ENCODE data around the gene DBH. TPM values are rescaled to one million over a fixed set of nuclear protein-coding genes. Genes with fewer than 3 reads are reported as not detected.

DBH gene
- polyA plus RNA-seq, 4 donors = 0.13 to 0.30 TPM; not detected in 2

DNA sequence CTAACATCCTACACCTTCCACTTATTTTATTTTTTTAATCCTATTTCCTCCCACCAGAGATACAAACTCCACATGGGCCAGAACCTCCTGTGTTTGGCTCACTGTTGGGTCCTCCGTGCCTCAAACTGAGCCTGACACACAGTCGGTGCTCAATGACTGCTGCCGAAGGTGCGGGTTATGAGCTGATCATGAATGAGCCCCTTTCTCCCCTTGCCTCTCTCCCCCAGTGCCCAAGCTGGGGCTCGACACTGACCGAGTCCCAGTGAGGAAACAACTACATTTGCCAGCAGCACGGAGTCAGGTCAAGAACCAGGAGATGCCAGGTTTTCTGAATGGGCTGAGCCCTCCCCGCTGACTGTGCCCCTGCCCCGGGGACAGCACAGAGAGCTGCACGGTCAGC lies 57.0 kb downstream of the DBH start:
- H3K9me3 ChIP-seq (ENCODE audit: control insufficient read depth in 2 of 2, insufficient read depth in 1 of 2, low read depth in 1 of 2, low read length in 1 of 2) = no peaks in the 10 kb centered on the region
- H3K36me3 ChIP-seq (ENCODE audit: control insufficient read depth in 3 of 3, insufficient read depth in 2 of 3, low read depth in 1 of 3, low read length in 3 of 3) = peaks cover 0 to 14% (median 0%) of the 10 kb centered on the region in 3 donors
- no peaks in the 10 kb centered on the region for H3K4me1 ChIP-seq (ENCODE audit: control insufficient read depth in 3 of 3, insufficient read depth in 2 of 3, low read depth in 1 of 3, low read length in 2 of 3)
- H3K4me3 ChIP-seq (ENCODE audit: low read depth in 1 of 3, low read length in 3 of 3) = no peak overlapping the region
- no peak for DNase-seq
- no peak for FAIRE-seq
- 88 to 91% (median 89%) methylated on average over 10 of the region's 10 CpGs for WGBS, 3 donors
- H3K27ac ChIP-seq (ENCODE audit: low read depth in 1 of 3, low read length in 2 of 3) = no peak overlapping the region
- no peaks in the 10 kb centered on the region for H3K27me3 ChIP-seq (ENCODE audit: control insufficient read depth in 3 of 3, insufficient read depth in 3 of 3, low read length in 3 of 3)

DNA sequence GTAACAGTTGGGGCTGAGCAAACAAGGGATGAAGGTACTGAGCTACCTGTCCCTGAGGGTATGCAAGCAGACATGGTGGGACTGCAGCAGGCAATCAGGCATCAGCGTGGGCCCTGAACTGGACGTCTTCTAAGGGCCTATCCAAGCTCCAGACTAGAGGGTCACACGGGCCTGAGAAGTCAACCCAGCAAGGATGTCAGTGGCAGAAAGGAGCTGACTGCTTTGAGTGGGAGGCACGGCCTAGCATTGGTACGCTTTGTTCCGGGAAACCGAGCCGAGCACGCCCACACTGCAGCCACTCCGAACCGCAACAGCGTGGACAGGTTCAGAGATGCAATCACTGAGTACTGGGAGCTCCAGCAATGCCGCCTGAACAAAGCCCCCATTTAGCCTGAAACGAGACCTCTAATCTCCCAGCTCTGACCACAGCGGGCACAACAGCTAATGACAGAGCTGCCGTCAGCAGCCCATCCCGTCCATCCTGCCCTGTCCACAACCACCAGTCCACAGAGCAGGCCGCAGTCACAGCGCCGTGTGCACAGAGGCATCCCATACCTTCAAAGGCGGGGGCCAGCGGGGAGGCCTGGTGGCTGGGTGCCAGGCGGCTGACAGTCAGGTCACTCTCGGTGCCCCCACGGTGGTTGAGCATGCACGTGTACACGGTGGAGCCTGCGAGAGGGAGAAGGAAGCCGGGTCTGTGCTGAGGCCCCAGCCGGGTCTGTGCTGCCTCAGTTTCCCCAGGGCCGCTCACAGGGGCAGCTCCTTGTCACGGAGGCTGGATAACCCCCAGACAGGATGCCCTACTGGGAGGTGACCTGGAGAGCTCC lies 57.8 kb downstream of the DBH start:
- Histone ChIP-seq H3K9me3 (ENCODE audit: control insufficient read depth in 2 of 2, insufficient read depth in 1 of 2, low read depth in 1 of 2, low read length in 1 of 2) (no peaks in the 10 kb centered on the region), H3K27me3 (ENCODE audit: control insufficient read depth in 3 of 3, insufficient read depth in 3 of 3, low read length in 3 of 3) (no peaks in the 10 kb centered on the region), H3K36me3 (ENCODE audit: control insufficient read depth in 3 of 3, insufficient read depth in 2 of 3, low read depth in 1 of 3, low read length in 3 of 3) (peaks cover 0 to 14% (median 0%) of the 10 kb centered on the region in 3 donors), H3K4me1 (ENCODE audit: control insufficient read depth in 3 of 3, insufficient read depth in 2 of 3, low read depth in 1 of 3, low read length in 2 of 3) (no peaks in the 10 kb centered on the region), H3K27ac (ENCODE audit: low read depth in 1 of 3, low read length in 2 of 3) (no peak overlapping the region), H3K4me3 (ENCODE audit: low read depth in 1 of 3, low read length in 3 of 3) (no peak overlapping the region)
- FAIRE-seq (no peak), DNase-seq (no peak)
- 86 to 88% (median 87%) methylated on average over 31 to 32 of the region's 32 CpGs for WGBS, 3 donors

DNA sequence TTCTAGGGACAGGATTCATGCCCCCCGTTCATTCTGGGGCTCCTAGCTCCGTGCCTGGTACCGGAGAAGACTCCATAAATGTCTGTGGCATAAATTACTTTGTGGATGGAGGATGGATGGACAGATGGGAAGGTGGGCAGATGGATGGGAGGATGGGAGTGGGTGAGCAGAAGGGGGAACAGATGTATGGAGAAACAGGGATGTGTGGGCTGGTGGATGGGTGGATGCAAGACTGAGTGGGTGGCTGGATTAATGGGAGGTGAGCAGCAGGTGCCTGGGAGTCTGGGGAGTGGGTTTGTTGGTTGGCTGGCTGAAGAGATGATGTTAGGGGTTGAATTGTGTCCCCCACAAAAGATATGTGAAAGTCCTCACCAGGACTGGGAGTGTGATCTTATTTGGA lies 58.5 kb downstream of the DBH start:
- no peak for DNase-seq
- Histone ChIP-seq H3K36me3 (ENCODE audit: control insufficient read depth in 3 of 3, insufficient read depth in 2 of 3, low read depth in 1 of 3, low read length in 3 of 3) (peaks cover 0 to 10% (median 0%) of the 10 kb centered on the region in 3 donors), H3K9me3 (ENCODE audit: control insufficient read depth in 2 of 2, insufficient read depth in 1 of 2, low read depth in 1 of 2, low read length in 1 of 2) (no peaks in the 10 kb centered on the region), H3K4me1 (ENCODE audit: control insufficient read depth in 3 of 3, insufficient read depth in 2 of 3, low read depth in 1 of 3, low read length in 2 of 3) (no peaks in the 10 kb centered on the region), H3K4me3 (ENCODE audit: low read depth in 1 of 3, low read length in 3 of 3) (no peak overlapping the region), H3K27me3 (ENCODE audit: control insufficient read depth in 3 of 3, insufficient read depth in 3 of 3, low read length in 3 of 3) (no peaks in the 10 kb centered on the region), H3K27ac (ENCODE audit: low read depth in 1 of 3, low read length in 2 of 3) (no peak overlapping the region)
- WGBS, 3 donors = 63 to 88% (median 77%) methylated on average over 3 of the region's 3 CpGs
- FAIRE-seq = no peak

DNA sequence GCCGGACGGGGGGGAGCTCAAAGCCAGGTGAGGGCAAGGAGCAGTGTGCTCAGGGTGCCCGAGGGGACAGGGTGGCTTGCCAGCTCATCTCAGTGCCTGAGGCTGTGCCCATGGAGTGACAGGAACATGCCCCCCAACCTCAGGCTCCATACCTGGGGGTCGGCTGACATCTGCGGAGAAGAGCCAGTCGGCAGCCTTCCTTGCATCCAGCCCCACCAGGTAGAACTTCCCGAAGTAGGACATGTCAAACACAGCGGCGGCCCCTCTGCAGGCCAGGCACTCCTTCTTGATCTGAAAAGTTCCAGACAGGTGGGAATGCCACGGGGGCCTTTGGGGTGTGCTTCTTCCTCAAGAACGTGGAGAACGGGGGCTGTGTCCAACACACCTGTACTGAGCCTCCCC lies 59.9 kb downstream of the DBH start:
- Histone ChIP-seq H3K4me1 (ENCODE audit: control insufficient read depth in 3 of 3, insufficient read depth in 2 of 3, low read depth in 1 of 3, low read length in 2 of 3) (no peaks in the 10 kb centered on the region), H3K27me3 (ENCODE audit: control insufficient read depth in 3 of 3, insufficient read depth in 3 of 3, low read length in 3 of 3) (no peaks in the 10 kb centered on the region), H3K27ac (ENCODE audit: low read depth in 1 of 3, low read length in 2 of 3) (no peak overlapping the region), H3K36me3 (ENCODE audit: control insufficient read depth in 3 of 3, insufficient read depth in 2 of 3, low read depth in 1 of 3, low read length in 3 of 3) (peaks cover 0 to 10% (median 0%) of the 10 kb centered on the region in 3 donors), H3K4me3 (ENCODE audit: low read depth in 1 of 3, low read length in 3 of 3) (no peak overlapping the region), H3K9me3 (ENCODE audit: control insufficient read depth in 2 of 2, insufficient read depth in 1 of 2, low read depth in 1 of 2, low read length in 1 of 2) (no peaks in the 10 kb centered on the region)
- no peak for FAIRE-seq
- WGBS, 3 donors = 72 to 87% (median 83%) methylated on average over 12 of the region's 12 CpGs
- DNase-seq = no peak

DNA sequence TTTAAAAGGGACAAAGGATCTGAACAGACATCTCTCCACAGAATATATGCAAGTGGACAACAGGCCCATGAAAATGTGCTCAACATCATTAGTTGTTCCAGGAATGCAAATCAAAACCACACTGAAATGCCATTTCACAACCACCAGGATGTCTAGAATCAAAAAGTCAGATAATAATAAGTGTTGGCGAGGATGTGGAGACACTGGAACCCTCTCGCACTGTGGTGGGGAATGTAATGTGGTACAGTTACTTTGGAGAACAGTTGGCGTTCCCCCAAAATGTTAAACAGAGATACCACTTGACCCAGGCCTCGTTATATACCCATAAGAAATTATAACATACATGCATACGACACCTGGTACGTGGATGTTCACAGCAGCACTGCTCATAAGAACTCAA lies 63.4 kb downstream of the DBH start:
- Histone ChIP-seq H3K4me3 (ENCODE audit: low read depth in 1 of 3, low read length in 3 of 3) (no peak overlapping the region), H3K4me1 (ENCODE audit: control insufficient read depth in 3 of 3, insufficient read depth in 2 of 3, low read depth in 1 of 3, low read length in 2 of 3) (peaks cover 0 to 19% (median 0%) of the 10 kb centered on the region in 3 donors), H3K9me3 (ENCODE audit: control insufficient read depth in 2 of 2, insufficient read depth in 1 of 2, low read depth in 1 of 2, low read length in 1 of 2) (no peaks in the 10 kb centered on the region), H3K27me3 (ENCODE audit: control insufficient read depth in 3 of 3, insufficient read depth in 3 of 3, low read length in 3 of 3) (peaks cover 0 to 15% (median 0%) of the 10 kb centered on the region in 3 donors), H3K27ac (ENCODE audit: low read depth in 1 of 3, low read length in 2 of 3) (no peak overlapping the region), H3K36me3 (ENCODE audit: control insufficient read depth in 3 of 3, insufficient read depth in 2 of 3, low read depth in 1 of 3, low read length in 3 of 3) (no peaks in the 10 kb centered on the region)
- no peak for DNase-seq
- 93 to 95% (median 94%) methylated on average over 6 of the region's 6 CpGs for WGBS, 3 donors
- FAIRE-seq = no peak

DNA sequence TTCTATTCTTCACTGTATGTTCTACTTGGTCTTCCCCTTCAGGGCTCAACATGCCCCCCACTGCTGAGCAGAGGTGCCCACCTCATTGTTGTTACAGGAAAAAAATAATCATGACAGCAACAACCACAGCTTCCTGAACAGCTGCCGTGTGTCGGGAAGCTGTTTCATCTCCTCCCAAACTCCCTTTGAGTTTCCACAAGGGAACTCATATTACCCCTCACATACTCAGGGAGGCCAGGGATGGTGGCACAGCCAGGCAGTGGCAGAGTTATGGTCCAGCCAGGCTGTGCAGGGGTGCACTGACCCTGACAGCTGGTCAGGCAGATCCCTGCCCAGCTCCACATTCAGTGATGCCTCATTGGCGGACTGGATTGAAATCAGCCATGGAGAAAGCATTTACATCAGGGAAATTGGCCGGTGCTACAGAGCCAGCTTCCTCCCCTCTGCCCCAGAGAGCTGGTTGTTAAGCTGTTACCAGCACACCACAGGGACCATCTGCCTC lies 64.7 kb downstream of the DBH start:
- DNase-seq (no peak), FAIRE-seq (no peak)
- Histone ChIP-seq H3K27ac (ENCODE audit: low read depth in 1 of 3, low read length in 2 of 3) (peak overlapping the region in 1 of 3 donors; percentile 68), H3K36me3 (ENCODE audit: control insufficient read depth in 3 of 3, insufficient read depth in 2 of 3, low read depth in 1 of 3, low read length in 3 of 3) (no peaks in the 10 kb centered on the region), H3K27me3 (ENCODE audit: control insufficient read depth in 3 of 3, insufficient read depth in 3 of 3, low read length in 3 of 3) (peaks cover 0 to 15% (median 0%) of the 10 kb centered on the region in 3 donors), H3K4me3 (ENCODE audit: low read depth in 1 of 3, low read length in 3 of 3) (no peak overlapping the region), H3K9me3 (ENCODE audit: control insufficient read depth in 2 of 2, insufficient read depth in 1 of 2, low read depth in 1 of 2, low read length in 1 of 2) (no peaks in the 10 kb centered on the region), H3K4me1 (ENCODE audit: control insufficient read depth in 3 of 3, insufficient read depth in 2 of 3, low read depth in 1 of 3, low read length in 2 of 3) (peaks cover 0 to 19% (median 0%) of the 10 kb centered on the region in 3 donors)
- 49 to 62% (median 53%) methylated on average over 4 of the region's 4 CpGs for WGBS, 3 donors

DNA sequence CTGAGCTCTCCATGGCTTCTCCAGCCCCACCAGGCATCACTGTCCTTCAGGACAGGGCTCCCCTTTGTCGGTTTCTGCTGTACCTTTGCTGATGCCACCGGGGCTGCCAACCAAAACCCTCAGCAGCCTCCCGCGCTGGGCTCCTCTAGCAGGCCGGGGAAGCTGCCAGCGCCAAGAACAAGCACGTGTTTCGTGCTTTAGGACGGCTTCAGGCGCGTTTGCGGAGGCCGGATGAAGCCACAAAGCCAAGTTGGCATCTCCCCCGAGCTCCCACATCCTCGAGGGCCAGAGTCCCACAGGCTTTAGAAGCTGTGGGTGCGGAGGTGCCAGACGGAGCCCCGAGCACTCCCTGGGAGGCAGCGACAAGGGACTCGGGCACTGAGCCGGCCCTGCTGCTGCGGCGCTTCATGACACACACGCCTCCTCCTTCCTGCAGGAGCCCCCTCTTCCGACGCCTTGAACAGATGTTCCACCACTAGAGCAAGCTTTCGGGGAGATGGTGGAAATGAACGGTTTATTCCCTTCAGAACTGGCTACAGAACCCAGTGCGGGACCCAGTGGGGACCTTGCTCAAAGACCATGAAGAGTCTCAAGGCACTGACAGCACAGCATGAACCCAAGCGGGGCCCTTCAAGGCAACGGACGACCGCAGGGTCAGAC lies 65.3 kb downstream of the DBH start:
- Histone ChIP-seq H3K36me3 (ENCODE audit: control insufficient read depth in 3 of 3, insufficient read depth in 2 of 3, low read depth in 1 of 3, low read length in 3 of 3) (no peaks in the 10 kb centered on the region), H3K9me3 (ENCODE audit: control insufficient read depth in 2 of 2, insufficient read depth in 1 of 2, low read depth in 1 of 2, low read length in 1 of 2) (no peaks in the 10 kb centered on the region), H3K27me3 (ENCODE audit: control insufficient read depth in 3 of 3, insufficient read depth in 3 of 3, low read length in 3 of 3) (peaks cover 0 to 15% (median 0%) of the 10 kb centered on the region in 3 donors), H3K27ac (ENCODE audit: low read depth in 1 of 3, low read length in 2 of 3) (peak overlapping the region in 1 of 3 donors; percentile 68), H3K4me3 (ENCODE audit: low read depth in 1 of 3, low read length in 3 of 3) (no peak overlapping the region), H3K4me1 (ENCODE audit: control insufficient read depth in 3 of 3, insufficient read depth in 2 of 3, low read depth in 1 of 3, low read length in 2 of 3) (peaks cover 0 to 19% (median 0%) of the 10 kb centered on the region in 3 donors)
- WGBS, 3 donors = 66 to 76% (median 70%) methylated on average over 32 to 33 of the region's 33 CpGs
- no peak for FAIRE-seq
- no peak for DNase-seq

DNA sequence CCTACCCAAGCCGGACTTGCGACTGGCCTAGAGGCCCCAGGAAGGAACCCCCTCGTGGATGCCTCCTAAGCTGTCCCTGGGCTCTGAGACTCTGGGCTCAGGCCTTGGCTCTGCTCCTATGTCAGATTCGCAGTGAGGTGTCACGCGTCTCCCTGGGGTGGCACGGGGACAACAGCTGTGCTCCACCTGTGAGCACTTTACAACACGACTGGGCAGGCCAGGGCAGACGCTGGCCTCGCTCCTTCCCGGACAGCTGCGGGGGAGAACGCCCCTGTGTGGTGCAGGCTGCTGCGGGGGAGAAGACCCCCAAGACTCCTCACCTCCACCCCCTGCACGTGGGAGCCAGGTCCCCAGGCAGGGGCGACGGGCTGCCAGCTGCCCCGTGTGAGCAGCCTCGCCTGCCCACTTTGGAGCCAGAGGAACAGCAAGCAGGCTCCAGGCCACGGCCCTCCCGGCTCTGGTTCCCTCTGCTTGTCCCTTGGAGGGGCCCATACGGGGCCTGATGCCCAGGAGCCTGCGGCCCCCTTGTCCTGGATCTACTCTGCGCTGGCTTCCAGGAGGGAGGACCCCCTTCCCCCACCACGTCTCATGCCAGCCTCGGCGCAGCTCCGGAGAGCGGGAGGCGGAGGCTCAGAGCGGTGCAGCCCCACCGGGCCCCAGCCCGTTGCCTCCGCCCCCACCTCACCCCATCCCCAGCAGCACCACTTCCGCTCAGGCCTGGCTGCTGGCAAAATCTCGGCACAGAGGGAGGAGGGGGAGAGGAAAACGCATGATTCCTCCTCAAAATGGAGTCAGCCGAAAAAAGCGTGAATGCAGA lies 66.0 kb downstream of the DBH start:
- Histone ChIP-seq H3K27ac (ENCODE audit: low read depth in 1 of 3, low read length in 2 of 3) (peak overlapping the region in 1 of 3 donors; percentile 68), H3K27me3 (ENCODE audit: control insufficient read depth in 3 of 3, insufficient read depth in 3 of 3, low read length in 3 of 3) (peaks cover 0 to 15% (median 0%) of the 10 kb centered on the region in 3 donors), H3K9me3 (ENCODE audit: control insufficient read depth in 2 of 2, insufficient read depth in 1 of 2, low read depth in 1 of 2, low read length in 1 of 2) (no peaks in the 10 kb centered on the region), H3K4me1 (ENCODE audit: control insufficient read depth in 3 of 3, insufficient read depth in 2 of 3, low read depth in 1 of 3, low read length in 2 of 3) (peaks cover 0 to 19% (median 0%) of the 10 kb centered on the region in 3 donors), H3K36me3 (ENCODE audit: control insufficient read depth in 3 of 3, insufficient read depth in 2 of 3, low read depth in 1 of 3, low read length in 3 of 3) (no peaks in the 10 kb centered on the region), H3K4me3 (ENCODE audit: low read depth in 1 of 3, low read length in 3 of 3) (peak overlapping the region in 2 of 3 donors; percentile 27 to 35)
- 22 to 40% (median 35%) methylated on average over 38 to 39 of the region's 39 CpGs for WGBS, 3 donors
- DNase-seq (peak in 1 of 2 donors; percentile 31), FAIRE-seq (no peak)

All from small intestine (tissue), 7 donors.